Stimulated activated CD4-positive, alpha-beta T cell treated with anti-CD3 and anti-CD28 coated beads, Interleukin-4, amount 100 ng/mL, for 4 hours (primary cell): ENCODE data around the gene ASXL2.
"Not testable (repeated sequence)": the region's sequence is repeated elsewhere in the genome, so short reads cannot be mapped to it uniquely, and the experiment has no call there.

Experiments
- DNase-seq, 2 experiments: peaks; one replicate each; pipeline ENCODE4 v3.0.0-alpha.2; 2020

ASXL2 gene

DNA sequence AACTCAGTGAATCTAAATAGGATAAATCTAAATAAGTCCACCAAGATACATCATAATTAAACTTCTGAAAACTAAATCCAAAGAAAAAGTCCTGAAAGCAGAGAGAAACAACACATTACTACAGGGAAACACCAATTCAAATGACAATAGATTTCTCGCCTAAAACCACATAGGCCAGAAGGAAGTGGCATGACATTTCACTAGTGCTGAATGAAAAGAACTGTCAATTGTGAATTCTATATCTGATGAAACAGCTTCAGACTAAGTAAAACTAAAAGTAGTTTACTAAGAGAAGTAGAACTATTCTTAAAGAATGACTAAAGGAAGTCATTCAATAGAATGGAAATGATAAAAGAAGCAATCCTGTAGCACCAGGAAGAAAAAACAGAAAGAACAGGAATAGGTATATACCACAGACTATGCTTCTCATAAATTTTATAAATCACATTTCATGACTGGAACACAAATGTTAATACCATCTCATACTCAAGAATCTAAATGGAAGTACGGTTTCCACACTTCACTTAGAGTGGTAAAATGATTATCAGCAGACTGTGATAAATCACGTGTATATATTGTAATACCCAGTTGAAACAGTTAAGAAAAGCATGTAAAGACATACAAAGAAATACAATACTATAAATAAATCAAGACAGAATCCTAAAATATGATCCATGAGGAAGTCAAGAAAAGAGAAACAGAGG is 46.4 kb downstream of the ASXL2 start:
- no peak for DNase-seq

DNA sequence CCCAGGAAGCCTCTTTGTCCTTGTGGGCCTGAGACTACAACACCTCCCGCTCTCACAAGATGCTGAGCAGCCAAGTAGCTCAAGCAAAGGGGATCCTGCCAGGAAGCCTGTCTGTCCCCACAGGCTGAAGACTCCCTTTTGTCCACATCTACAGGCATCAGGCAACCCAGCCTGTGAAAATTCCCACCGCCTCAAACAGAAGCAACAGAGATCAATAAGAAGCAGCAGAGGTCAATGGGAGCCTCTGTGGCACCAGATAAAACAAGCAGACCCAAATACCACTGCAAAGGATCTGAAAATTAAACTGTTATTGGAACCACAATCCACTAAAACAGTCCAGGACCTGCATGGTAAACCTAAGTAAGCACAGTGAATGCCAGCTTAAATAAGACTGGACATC is 48.5 kb downstream of the ASXL2 start:
- no peak for DNase-seq

DNA sequence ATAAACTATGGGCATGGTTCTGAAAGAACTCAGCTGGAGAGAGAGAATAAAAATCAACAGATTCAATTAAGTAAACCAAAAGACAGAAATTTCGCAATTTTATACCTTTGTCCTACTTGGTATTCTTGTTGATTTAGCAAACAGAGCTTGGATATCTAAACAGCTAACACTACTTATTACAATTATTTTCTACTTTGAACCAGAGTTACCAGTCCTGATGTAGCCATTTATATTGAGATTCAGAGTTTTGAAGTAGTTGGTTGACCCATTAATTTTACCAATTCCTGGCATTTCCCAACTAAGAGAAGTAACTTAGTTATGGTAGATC is 48.9 kb downstream of the ASXL2 start:
- no peak for DNase-seq

DNA sequence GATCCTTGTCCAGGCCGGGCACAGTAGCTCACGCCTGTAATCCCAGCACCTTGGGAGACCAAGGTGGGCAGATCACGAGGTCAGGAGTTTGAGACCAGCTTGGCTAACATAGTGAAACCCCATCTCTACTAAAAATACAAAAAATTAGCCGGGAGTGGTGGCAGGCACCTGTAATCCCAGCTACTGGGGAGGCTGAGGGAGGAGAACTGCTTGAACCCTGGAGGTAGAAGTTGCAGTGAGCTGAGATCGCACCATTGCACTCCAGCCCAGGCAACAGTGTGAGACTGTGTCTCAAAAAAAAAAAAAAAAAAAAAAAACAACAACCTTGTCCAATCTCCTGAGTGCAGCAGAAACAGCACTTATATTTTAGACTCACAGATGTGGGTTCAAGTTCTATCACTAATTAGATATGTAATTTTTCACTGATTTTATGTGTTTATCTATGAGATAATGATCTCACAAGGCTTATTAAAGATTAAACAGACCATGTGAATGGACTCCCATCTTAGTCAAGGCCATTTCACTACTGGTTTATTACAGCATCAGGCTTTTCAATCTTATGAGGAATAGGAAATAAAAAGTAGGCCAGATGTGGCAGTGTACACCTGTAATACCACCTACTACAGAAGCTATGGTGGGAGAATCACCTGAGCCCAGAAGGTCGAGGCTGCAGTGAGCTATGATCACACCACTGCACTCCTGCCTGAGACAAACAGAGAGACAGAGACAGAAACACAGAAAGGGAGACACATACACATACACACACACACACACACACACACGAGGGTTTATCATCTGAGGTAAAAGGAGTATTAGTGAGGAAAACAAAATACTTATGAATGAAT is 49.5 kb downstream of the ASXL2 start:
- not testable (repeated sequence) for DNase-seq

DNA sequence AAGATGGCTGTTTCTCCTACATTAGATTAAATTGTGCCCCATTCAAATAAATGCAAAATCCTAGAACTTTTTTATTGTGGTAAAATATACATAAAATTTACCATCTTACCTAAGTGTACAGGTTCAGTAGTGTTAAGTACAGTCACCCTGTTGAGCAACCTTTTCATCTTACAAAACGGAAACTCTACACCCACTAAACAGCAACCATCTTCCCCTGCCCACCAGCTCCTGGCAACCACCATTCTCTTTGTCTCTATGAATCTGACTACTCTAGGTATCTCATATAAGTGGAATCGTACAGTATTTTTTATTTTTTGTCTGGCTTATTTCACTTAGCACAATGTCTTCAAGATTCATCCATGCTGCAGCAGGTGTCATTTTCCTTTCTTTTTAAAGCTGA is 53.0 kb downstream of the ASXL2 start:
- DNase-seq = peak; percentile 19 to 63

DNA sequence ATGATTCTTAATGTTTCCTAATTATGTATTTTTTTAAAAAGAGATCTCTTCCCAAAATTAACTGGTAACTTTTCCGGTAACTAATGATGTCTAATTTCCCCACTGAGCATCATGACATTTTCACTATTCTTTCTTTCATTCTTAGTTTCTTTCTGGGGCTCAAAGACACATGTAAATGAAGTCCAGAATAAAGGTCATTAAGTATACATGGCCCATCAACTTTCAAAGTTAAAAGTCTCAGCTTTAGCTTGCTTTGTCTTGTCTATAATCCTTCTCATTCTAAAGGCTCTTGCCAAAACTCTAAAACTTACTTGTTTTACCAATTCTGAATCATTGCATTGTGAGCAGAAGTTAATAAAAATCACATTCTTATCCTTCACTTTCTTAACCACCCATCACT is 53.6 kb downstream of the ASXL2 start:
- DNase-seq = no peak

DNA sequence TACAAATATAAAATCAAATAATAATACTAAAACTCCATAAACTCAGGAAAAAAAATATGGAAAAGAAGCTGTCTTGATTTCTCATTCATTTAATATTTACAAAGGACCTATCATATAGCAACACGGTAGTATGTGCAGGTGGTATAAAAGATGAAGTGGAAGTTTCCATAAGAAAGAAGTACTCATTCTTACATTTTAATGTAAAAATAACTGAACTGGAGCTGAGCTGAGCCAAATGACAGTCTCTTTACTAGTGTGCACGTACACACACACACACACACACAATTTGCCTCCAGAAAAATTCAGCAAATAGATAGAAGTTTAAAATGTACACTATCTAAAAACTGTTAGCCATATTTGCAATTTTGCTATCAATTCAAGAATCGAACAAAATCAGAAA is 54.1 kb downstream of the ASXL2 start:
- no peak for DNase-seq

DNA sequence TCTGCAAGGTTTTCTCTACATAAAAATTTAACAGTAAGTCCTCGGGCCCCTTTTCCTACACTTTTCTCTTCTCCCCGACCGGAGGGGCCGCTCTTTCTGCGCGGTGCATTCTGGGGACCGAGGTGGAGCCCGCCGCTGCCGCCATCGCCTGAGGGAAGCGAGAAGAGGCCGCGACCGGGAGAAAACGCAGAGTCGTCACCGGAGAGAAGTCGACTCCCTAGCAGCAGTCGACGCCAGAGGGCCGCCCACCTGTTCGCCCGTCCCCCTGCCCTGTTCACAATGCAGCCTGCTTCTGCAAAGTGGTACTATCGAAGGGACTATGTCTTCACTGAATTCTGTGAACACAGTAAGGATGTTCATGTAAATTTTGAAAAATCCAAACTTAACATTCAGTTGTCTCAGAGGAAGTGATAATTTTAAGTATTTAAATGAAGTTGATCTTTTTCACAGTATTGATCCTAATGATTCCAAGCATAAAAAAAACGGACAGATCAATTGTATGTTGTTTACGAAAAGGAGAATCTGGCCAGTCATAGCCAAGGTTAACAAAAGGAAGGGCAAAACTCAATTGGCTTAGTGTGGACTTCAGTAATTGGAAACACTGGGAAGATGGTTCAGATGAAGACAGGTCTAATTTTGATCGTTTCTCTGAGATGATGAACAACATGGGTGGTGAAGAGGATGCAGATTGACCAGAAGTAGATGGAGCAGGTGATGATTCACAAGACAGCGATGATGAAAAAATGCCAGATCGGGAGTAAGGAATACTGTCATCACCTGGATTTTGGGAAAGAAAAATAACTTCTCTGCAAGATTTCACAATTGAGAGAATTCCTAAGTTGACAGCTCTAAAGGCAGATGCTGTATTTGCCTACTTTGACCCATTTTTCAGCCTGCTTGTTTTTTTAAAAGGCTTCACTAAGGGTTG is 55.8 kb downstream of the ASXL2 start:
- DNase-seq = peak; percentile 46 to 56

DNA sequence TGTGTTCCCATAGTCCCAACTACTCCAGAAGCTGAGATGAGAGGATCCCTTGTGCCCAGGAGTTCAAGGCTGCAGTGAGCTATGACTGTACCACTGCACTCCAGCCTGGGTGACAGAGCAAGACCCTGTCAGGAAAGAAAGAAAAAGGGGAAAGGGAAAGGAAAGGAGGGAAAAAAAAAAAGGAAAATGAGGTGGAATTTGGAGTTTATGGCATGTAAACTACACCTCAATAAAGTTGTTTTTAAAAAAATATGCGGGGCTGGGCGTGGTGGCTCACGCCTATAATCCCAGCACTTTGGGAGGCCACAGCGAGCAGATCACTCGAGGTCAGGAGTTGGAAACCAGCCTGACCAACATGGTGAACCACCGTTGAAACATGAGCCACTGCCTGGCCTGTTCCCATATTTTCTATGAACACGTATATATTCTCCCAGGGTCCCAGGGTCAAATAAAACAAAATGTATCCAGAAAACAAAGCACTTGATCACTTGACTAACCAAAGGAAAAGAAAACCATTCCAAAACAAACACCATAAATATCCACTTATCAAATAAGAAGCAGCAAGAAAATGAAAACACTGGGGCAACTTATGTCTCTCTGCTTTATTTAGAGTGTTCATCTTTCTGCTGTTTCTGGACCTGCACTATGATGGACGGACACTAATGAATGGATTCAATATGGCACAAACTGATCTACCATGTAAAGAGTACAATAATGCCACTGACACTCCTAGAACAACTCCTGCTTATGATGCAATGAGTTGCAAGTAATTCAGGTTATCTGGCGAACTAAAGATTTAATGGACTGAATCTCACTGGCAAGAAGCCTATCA is 56.8 kb downstream of the ASXL2 start:
- no peak for DNase-seq

DNA sequence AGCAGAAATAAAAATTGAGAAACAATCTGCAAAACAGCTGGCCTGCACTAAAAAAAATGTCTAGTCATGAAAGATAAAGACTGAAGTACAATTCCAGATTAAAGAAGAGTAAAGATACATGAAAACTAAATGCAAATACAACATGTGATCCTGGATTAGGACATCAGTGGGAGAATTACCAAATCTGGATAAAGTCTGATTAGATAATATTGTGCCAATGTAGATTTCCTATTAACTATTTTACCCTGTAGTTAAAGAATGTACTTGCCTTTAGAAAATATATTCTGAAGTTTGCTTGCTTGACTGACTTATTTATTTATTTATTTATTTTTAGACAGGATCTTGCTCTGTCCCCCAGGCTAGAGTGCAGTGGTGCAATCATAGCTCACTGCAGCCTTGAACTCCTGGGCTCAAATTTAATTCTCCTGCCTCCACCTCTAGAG is 58.7 kb downstream of the ASXL2 start:
- no peak for DNase-seq

DNA sequence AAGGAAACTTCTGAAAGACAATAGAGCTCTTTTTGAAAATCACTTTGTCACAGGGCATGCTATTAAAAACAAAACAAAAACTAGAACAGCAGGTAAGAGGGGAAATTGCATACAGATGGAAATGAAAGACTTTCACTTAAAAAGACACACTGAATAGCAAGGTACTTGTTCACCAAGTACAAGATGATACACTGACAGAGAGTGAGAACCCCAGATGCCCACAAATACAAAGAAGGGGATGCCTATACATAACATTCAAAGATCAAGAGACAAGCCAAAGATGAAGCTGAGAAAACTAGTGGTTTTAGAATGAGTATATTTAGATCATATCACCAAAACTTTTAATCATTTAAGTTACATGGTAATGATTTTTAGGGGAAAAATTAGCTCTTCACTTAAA is 60.7 kb downstream of the ASXL2 start:
- no peak for DNase-seq

DNA sequence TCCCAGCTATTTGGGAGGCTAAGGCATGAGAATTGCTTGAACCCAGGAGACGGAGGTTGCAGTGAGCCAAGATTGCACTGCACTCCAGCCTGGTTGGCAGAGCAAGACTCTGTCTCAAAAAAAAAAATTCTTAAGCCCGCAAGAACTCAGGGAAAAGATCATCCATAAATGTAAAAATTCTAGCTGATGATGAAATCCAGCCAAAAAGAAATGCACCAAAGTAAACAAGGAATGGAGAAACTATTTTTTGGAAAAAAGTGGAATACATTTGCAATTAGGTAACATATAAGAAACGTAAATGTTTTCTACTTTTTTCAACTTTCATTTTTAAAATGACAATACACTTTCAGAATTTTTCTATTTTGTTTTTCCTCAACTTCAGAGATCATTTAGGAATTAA is 61.3 kb downstream of the ASXL2 start:
- DNase-seq = no peak

DNA sequence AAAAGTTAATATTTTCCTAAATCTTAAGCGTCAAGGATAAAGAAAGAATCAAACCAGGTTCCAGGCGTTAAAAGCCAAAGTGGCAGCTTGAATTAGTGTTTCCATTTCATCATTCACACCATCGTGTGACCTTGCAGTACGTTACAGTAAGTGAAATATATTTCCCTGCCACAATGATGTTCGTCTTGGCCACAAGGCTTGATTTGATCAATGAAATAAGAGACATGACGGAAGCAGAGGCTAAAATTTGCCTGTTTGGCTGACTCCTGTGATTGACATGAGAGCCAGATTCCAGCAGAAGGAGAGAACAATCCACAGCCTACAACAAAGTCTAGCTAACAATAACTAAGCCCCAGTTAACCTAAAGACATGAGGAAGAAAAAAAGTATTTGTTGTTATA is 62.0 kb downstream of the ASXL2 start:
- no peak for DNase-seq

DNA sequence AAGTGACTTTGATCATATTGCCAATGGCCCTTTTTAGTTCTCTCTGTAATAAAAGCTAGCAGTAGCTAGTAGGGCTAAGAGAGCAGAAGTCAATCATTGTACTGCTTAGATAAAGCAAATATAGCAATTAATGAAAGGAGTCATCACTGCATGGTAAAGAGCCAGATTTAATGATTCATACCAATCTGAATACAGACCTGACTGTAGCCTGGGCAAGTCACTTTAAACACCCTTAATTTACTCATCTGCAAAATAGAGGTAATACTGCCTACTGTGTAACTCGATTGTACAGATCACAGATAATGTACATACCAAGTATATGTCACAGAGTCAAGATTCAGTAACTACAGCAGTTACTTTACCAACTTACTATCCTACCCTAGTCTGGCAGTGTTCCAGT is 63.6 kb downstream of the ASXL2 start:
- DNase-seq = no peak

DNA sequence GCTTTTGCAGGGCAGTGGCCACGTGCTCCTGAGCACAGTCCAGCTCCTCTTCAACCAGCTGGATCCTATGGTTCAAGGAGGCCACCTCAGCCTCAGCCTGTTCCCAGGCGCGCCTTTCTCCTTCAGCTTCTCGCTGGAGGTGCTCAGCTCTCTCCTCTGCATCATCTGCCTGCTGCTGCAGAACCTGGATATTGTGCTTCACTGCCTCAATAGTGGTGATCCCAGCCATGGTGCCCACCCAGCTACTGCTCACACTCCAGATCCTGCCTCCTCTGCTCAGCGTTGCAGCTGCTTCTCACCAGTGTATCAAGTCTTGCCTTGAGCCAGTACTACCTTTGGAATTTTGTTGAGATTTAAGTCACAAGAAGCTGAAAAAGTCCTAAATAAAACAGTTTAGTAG is 67.9 kb downstream of the ASXL2 start:
- no peak for DNase-seq

DNA sequence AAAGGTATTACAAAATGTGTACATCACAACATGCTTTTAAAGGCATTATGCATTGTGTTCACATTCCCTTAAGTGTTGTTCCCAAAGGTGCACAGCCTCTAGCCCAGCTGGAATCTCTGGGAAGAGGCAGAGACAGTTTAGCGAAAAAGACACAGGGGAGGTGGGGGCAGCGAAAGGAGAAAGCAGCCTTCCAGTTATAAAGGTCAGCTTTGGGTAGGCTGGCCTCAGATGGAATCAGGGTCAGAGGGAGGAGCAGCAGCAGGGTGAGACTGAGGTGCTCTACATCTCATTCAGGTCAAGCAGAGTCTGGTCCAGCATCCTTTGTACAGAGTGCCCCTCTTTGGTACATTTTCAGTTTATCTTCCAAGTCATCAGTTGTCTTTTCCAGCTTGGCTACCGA is 68.6 kb downstream of the ASXL2 start:
- no peak for DNase-seq

DNA sequence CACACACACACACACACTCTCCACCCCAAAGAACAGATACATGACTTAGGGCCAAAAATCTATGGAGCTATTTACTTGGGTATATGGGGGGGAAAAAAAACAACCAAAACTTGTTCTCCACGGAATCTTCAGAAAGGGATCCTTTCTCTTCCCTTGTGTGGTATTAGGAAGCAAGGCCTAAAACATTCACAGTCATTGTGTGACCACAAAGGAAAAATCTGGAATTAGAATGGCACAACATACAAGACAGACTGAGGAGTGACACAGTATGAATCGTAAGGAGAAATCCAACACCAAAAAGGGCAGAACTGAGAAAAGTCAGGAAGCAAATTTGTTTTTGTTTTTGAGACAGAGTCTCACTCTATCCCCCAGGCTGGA is 70.3 kb downstream of the ASXL2 start:
- DNase-seq = no peak

DNA sequence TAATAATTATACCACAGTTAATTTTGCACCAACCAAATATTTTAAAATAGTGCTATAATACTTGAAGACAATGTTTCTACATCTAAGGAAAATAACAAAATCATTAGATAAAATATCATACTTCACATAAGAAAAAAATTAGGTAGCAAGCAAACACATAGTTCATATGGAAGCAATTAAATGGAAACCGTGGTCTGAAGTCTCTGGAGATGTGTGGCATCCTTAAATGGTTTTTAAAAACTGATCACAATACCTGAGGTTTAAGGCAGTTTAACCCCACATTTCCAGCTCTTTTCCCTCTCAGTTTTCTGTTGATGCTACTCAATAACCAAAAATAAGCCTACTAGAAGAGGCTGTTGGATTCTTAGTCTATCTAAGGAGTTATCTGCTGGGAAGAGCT is 71.3 kb downstream of the ASXL2 start:
- DNase-seq = no peak

DNA sequence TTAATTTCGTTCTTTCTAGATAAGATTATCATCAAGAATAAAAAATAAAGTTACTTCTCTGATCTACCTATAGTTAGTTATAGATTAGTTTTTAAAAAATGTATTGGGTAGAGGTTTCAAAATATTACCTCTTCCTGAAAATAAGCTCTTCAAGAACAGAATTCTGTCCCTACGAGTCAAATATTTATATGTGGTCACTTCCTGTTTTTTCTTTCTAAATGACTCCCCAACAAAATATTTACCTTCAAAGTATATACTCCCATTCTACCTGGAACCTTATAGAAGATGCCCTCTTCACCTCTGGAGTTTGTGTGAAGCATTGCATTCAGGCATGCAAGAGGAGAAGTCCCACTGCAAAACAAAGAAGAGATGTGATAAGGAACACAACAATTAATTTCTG is 72.3 kb downstream of the ASXL2 start:
- no peak for DNase-seq

DNA sequence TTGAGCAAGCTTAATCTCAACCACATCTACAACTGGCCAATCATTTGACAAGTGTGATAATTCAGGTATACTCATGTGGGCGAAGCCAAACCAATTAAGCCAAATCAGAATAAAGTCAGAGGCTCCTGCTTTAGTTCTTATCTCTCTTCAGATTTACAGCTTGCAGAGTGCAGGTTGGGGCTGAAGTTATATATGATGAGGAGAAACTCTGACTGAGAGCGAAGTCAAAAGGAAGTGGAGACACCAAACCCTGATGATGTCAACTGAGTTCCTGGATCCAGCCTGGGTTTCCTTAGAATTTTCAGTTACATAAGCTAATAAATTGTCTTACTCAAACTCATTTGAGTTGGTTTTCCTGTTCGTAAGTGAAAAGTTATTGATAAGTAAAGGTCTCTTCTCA is 73.9 kb downstream of the ASXL2 start:
- DNase-seq = no peak

DNA sequence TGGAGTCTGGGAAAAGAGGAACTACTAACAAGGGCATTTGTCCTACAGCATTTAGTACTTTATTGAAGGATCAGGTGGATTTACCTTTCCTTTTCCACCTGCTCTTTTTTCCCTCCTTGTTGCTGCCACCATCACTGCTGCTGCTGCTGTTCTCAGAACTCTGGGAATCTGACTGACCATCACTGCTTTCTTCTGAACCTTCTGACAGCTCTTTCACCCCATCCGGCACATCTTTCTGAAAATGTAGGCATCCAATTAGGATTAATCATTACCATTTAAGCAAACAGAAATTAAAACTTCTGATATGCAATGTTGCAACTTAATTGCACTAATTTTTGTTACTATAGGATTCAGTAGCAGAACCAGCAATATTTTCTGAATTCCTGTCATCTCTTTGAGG is 79.0 kb downstream of the ASXL2 start:
- no peak for DNase-seq

DNA sequence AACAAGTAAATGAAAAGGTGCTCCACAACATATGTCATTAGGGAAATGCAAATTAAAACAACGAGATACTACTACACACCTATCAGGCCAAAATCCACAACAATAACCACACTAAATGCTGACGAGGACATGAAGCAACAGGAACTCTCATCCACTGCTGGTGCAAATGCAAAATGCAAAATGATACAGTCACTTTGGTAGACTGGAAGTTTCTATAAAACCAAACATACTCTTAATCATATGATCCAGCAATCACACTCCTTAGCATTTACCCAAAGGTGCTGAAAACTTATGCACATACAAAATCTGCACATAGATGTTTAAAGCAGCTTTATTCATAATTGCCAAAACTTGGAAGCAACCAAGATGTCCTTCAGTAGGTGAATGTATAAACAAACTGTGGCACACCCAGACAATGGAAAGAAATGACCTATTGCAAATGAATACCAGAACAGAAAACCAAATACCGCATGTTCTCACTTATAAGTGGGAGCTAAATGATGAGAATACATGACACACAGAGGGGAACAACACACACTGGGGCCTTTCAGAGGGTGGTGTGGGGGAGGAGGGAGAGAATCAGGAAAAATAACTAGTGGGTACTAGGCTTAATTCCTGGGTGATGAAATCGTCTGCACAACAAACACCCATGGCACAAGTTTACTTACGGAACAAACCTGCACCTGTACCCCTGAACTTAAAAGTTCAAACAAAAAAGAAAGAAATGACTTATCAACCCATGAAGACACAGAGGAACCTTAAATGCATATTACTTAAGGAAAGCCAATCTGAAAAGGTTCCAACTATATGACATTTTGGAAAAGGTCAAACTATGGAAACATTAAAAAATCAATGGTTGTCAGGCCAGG is 80.4 kb downstream of the ASXL2 start:
- DNase-seq = no peak
